HG03571 (cell line): ENCODE data around the gene ATAD3A.
"Not testable (repeated sequence)": the region's sequence is repeated elsewhere in the genome, so short reads cannot be mapped to it uniquely, and the experiment has no call there.

ENCODE experiments used
- ATAC-seq: cut with Tn5 transposase; IDR thresholded peaks from one replicate; pipeline ENCODE4 v1.9.1; 2021; ENCODE audit not compliant: unreplicated experiment

The ATAD3A gene

GRCh38 chr1:1489231-1489630 lies 22.7 kb upstream of the ATAD3A start:
- ATAC-seq: no peak

- ATAC-seq: no peak
Observed at GRCh38 chr1:1489861-1490260, 22.1 kb upstream of the ATAD3A start.

- no peak for ATAC-seq
Observed at GRCh38 chr1:1490633-1491230, 21.2 kb upstream of the ATAD3A start.

- ATAC-seq: no peak
Observed at GRCh38 chr1:1491601-1492000, 20.4 kb upstream of the ATAD3A start.

- not testable (repeated sequence) for ATAC-seq
Observed at GRCh38 chr1:1494311-1494710, 17.7 kb upstream of the ATAD3A start.

GRCh38 chr1:1495461-1495975 lies 16.4 kb upstream of the ATAD3A start:
- ATAC-seq: not testable (repeated sequence)

GRCh38 chr1:1504777-1505365 lies 7.1 kb upstream of the ATAD3A start:
- ATAC-seq: not testable (repeated sequence)

- ATAC-seq: not testable (repeated sequence)
Observed at GRCh38 chr1:1505366-1505798, 6.6 kb upstream of the ATAD3A start.

- not testable (repeated sequence) for ATAC-seq
Observed at GRCh38 chr1:1505801-1506200, 6.2 kb upstream of the ATAD3A start.

GRCh38 chr1:1507305-1507704 lies 4.7 kb upstream of the ATAD3A start:
- ATAC-seq: no peak

GRCh38 chr1:1508775-1509464 lies 3.0 kb upstream of the ATAD3A start:
- not testable (repeated sequence) for ATAC-seq

GRCh38 chr1:1509465-1509850 lies 2.5 kb upstream of the ATAD3A start:
- not testable (repeated sequence) for ATAC-seq

- ATAC-seq: no peak
Observed at GRCh38 chr1:1510912-1511532, 940 bp upstream of the ATAD3A start.

- ATAC-seq: peak; percentile 4
Observed at GRCh38 chr1:1512425-1512824, 463 bp downstream of the ATAD3A start.

GRCh38 chr1:1513675-1514074 lies 1.7 kb downstream of the ATAD3A start:
- ATAC-seq: not testable (repeated sequence)

- ATAC-seq: not testable (repeated sequence)
Observed at GRCh38 chr1:1514376-1514775, 2.4 kb downstream of the ATAD3A start.

GRCh38 chr1:1516923-1517322 lies 5.0 kb downstream of the ATAD3A start:
- ATAC-seq: not testable (repeated sequence)

GRCh38 chr1:1517973-1518620 lies 6.1 kb downstream of the ATAD3A start:
- no peak for ATAC-seq

- ATAC-seq: not testable (repeated sequence)
Observed at GRCh38 chr1:1518621-1519007, 6.7 kb downstream of the ATAD3A start.

GRCh38 chr1:1519805-1520505 lies 8.0 kb downstream of the ATAD3A start:
- ATAC-seq: not testable (repeated sequence)
